ENCODE results near the gene LAMA5. TPM values are rescaled to one million over a fixed set of nuclear protein-coding genes. Genes with fewer than 3 reads are reported as not detected.

Gene LAMA5
- total RNA-seq, 1 experiment from 2014 or later, result 1,050 TPM

DNA sequence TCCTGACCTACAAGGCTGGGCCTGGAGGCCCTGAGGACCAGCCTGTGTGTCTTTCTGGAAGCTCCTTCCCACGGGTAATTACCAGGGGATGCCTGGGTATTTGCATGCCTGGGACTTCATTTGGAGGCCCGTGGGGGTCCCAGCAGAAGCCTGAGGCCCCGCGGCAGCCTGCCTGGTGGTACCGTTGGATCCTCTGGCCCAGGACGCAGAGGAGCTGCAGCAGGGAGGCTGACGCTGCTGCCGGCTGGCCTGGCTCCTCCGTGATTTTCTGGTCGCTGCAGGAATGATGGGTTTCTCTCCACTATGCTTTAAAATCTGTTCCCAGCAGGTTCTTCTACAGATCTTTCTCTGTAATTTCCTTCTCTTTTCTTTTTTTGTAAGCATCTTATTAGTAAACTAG, 33.4 kb upstream of the LAMA5 start:
- BruUV-seq (replicated peaks), result no TSS peak

DNA sequence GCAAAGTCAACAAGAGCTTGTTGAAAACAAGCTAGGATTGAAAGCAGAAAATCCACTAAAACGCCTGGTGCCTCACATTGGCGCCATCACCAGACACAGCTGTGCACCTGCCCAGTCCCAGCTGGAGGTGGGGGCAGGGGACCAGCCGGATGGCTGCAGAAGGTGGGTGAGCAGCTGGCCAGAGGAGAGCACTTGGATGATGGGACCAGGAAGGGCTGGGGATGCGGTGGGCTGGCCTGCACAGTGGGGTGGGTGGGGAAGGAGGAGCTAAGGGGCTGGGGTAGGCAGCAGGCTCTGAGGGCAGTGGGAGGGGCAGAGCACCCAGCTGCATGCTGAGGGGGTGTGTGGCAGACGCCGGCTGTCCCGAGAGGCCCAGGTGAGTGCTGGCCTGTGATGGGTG, 32.9 kb upstream of the LAMA5 start:
- Histone ChIP-seq H3K27me3 (replicated peaks; ENCODE audit: control insufficient read depth, insufficient read depth, low read length) (no peaks in the 10 kb centered on the region), H3K4me1 (peaks cover 2% of the 10 kb centered on the region), H3K9me3 (no peaks in the 10 kb centered on the region), H3K36me3 (ENCODE audit: control insufficient read depth, insufficient read depth, low read length) (peaks cover 9% of the 10 kb centered on the region), H3K4me3 (ENCODE audit: low read depth, low read length) (no peak overlapping the region)
- POLR2A ChIA-PET, result interaction anchor here (1.6 kb wide), 1 partner anchor 18 kb away, joined by 4 read pairs; no protein-coding TSS in a partner anchor
- no TSS peak for BruUV-seq (replicated peaks)
- DNase-seq, result no peak
- Mint-ChIP-seq H3K4me1 (ENCODE audit: low read depth, unreplicated experiment) (peaks cover under 1% of the 10 kb centered on the region), H3K27ac (ENCODE audit: unreplicated experiment) (no peak overlapping the region), H3K4me3 (ENCODE audit: unreplicated experiment) (no peak overlapping the region), H3K36me3 (ENCODE audit: insufficient read depth, unreplicated experiment) (peaks cover 79% of the 10 kb centered on the region), H3K27me3 (ENCODE audit: insufficient read depth, unreplicated experiment) (no peaks in the 10 kb centered on the region), H3K9me3 (ENCODE audit: unreplicated experiment) (peaks cover 13% of the 10 kb centered on the region)
- TF ChIP-seq, protein P1, sequence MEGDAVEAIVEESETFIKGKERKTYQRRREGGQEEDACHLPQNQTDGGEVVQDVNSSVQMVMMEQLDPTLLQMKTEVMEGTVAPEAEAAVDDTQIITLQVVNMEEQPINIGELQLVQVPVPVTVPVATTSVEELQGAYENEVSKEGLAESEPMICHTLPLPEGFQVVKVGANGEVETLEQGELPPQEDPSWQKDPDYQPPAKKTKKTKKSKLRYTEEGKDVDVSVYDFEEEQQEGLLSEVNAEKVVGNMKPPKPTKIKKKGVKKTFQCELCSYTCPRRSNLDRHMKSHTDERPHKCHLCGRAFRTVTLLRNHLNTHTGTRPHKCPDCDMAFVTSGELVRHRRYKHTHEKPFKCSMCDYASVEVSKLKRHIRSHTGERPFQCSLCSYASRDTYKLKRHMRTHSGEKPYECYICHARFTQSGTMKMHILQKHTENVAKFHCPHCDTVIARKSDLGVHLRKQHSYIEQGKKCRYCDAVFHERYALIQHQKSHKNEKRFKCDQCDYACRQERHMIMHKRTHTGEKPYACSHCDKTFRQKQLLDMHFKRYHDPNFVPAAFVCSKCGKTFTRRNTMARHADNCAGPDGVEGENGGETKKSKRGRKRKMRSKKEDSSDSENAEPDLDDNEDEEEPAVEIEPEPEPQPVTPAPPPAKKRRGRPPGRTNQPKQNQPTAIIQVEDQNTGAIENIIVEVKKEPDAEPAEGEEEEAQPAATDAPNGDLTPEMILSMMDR (IDR thresholded peaks at IDR 0.05; ENCODE audit: insufficient read depth in 1 of 2, low read depth in 1 of 2, low read length in 1 of 2, severe bottlenecking in 1 of 2, unreplicated experiment in 1 of 2), result no peak
- intact Hi-C loops (cut with micrococcal nuclease; ENCODE audit: unreplicated experiment), result loop anchor here (10.0 kb wide), 1 partner anchor 255 kb away; the partner anchor contains the start of genes PSMA7 and SS18L1
- CTCF ChIA-PET, result interaction anchor here (0.9 to 2.3 kb wide), 5 partner anchors 11 to 217 kb away, joined by 3 to 11 read pairs (median 5); partner anchors contain the start of gene RPS21

More for the DNA sequence above, 33.4 kb upstream of the LAMA5 start:
- TF ChIP-seq, protein P1 (IDR thresholded peaks at IDR 0.05; ENCODE audit: insufficient read depth in 1 of 2, low read depth in 1 of 2, low read length in 1 of 2, severe bottlenecking in 1 of 2, unreplicated experiment in 1 of 2), result no peak
- no peak overlapping the region for H3K27ac Mint-ChIP-seq (ENCODE audit: unreplicated experiment)
- H3K4me3 ChIP-seq (ENCODE audit: low read depth, low read length), result no peak overlapping the region
- H3K4me1 ChIP-seq, result peaks cover 7% of the 10 kb centered on the region
- intact Hi-C loops (cut with micrococcal nuclease; ENCODE audit: unreplicated experiment), result loop anchor here (10.0 kb wide), 1 partner anchor 256 kb away; the partner anchor contains the start of genes PSMA7 and SS18L1
- H3K4me3 Mint-ChIP-seq (ENCODE audit: unreplicated experiment), result no peak overlapping the region
- H3K36me3 ChIP-seq (ENCODE audit: control insufficient read depth, insufficient read depth, low read length), result peaks cover 9% of the 10 kb centered on the region
- H3K27me3 Mint-ChIP-seq (ENCODE audit: insufficient read depth, unreplicated experiment), result no peaks in the 10 kb centered on the region
- ChIA-PET POLR2A (interaction anchor here (0.5 to 1.6 kb wide), 2 partner anchors 18 to 105 kb away, joined by 3 to 4 read pairs; no protein-coding TSS in a partner anchor), CTCF (interaction anchor here (0.9 to 2.3 kb wide), 5 partner anchors 10 to 216 kb away, joined by 3 to 11 read pairs (median 6); no protein-coding TSS in a partner anchor)
- peaks cover 84% of the 10 kb centered on the region for H3K36me3 Mint-ChIP-seq (ENCODE audit: insufficient read depth, unreplicated experiment)
- H3K27me3 ChIP-seq (replicated peaks; ENCODE audit: control insufficient read depth, insufficient read depth, low read length), result no peaks in the 10 kb centered on the region
- DNase-seq, result no peak
- peaks cover 13% of the 10 kb centered on the region for H3K9me3 Mint-ChIP-seq (ENCODE audit: unreplicated experiment)
- no peaks in the 10 kb centered on the region for H3K9me3 ChIP-seq
- H3K4me1 Mint-ChIP-seq (ENCODE audit: low read depth, unreplicated experiment), result peaks cover 5% of the 10 kb centered on the region

DNA sequence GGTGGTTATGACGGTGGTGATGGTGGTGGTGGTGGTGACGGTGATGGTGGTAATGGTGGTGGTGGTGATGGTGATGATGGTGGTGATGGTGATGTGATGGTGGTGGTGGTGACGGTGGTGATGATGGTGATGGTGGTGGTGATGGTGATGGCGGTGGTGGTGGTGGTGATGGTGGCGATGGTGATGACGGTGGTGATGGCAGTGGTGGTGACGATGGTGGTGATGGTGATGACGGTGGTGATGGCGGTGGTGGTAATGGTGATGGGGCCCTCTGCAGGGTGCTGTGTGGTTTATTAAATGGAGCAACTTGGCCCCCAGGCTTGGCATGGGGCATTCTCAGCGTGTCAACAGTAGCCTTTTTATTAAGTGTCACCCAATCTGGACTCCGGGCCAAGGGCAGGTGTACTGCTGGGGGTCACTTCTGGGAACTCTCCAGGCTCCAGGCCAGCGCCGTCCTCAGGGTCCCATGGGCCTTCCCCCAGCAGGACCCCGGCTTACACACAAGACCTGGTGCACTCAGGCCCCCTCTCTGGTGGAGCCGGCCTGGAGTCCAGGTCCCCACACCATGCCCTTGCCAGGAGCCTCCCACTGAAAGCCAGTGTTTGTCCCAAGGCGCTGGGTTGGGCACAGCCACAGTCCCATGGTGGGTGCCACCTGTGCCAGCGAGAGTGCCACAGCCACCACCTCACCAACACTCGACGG, 31.2 kb upstream of the LAMA5 start:
- TF ChIP-seq, protein P1 (IDR thresholded peaks at IDR 0.05; ENCODE audit: insufficient read depth in 1 of 2, low read depth in 1 of 2, low read length in 1 of 2, severe bottlenecking in 1 of 2, unreplicated experiment in 1 of 2), result no peak
- POLR2A ChIA-PET, result no interaction called here
- CTCF ChIA-PET, result interaction anchor here (1.4 kb wide), 1 partner anchor 16 kb away, joined by 4 read pairs; no protein-coding TSS in a partner anchor
- Histone ChIP-seq H3K9me3 (no peaks in the 10 kb centered on the region), H3K27me3 (replicated peaks; ENCODE audit: control insufficient read depth, insufficient read depth, low read length) (no peaks in the 10 kb centered on the region), H3K4me1 (no peaks in the 10 kb centered on the region), H3K4me3 (ENCODE audit: low read depth, low read length) (no peak overlapping the region), H3K36me3 (ENCODE audit: control insufficient read depth, insufficient read depth, low read length) (peaks cover 2% of the 10 kb centered on the region; the same call in 1 of the 2 replicates)
- H3K27ac Mint-ChIP-seq (ENCODE audit: unreplicated experiment), result no peak overlapping the region
- no peaks in the 10 kb centered on the region for H3K27me3 Mint-ChIP-seq (ENCODE audit: insufficient read depth, unreplicated experiment)
- H3K36me3 Mint-ChIP-seq (ENCODE audit: insufficient read depth, unreplicated experiment), result peaks cover 70% of the 10 kb centered on the region
- no peak for DNase-seq
- H3K9me3 Mint-ChIP-seq (ENCODE audit: unreplicated experiment), result peaks cover 13% of the 10 kb centered on the region
- intact Hi-C loops (cut with micrococcal nuclease; ENCODE audit: unreplicated experiment), result no loop called here
- H3K4me3 Mint-ChIP-seq (ENCODE audit: unreplicated experiment), result no peak overlapping the region
- no peaks in the 10 kb centered on the region for H3K4me1 Mint-ChIP-seq (ENCODE audit: low read depth, unreplicated experiment)
- no TSS peak for BruUV-seq (replicated peaks)

All from Caco-2 (cell line).